ENCODE results near the gene RREB1. TPM values are rescaled to one million over a fixed set of nuclear protein-coding genes. Genes with fewer than 3 reads are reported as not detected.

Gene RREB1
- total and polyA plus RNA-seq, 2 donors (not counting 3 experiments of a cell fraction or from before 2014, with no cell fraction given) = 3.7 to 33.0 TPM

GRCh38 chr6:7172649-7173048 is 64.9 kb downstream of the RREB1 start:
- BruUV-seq (replicated peaks) = no TSS peak
- peak overlapping the region; percentile 17 for H2AFZ ChIP-seq (ENCODE audit: low read depth, low read length)
- H3K4me2 ChIP-seq (ENCODE audit: insufficient read depth, low read length) = peak overlapping the region; percentile 38
- intact Hi-C loops (cut with micrococcal nuclease) = no loop called here
- TF ChIP-seq FOS (IDR thresholded peaks at IDR 0.05; ENCODE audit: borderline replicate concordance, insufficient read depth, low read length) (no peak), POLR2AphosphoS5 (IDR thresholded peaks at IDR 0.05; ENCODE audit: insufficient read depth, low read depth, low read length) (peak; percentile 61), MAX (IDR thresholded peaks at IDR 0.05; ENCODE audit: insufficient read depth, insufficient read length) (no peak), EZH2 (IDR thresholded peaks at IDR 0.05; ENCODE audit: borderline replicate concordance, low read depth, low read length, severe bottlenecking) (no peak), GATA2 (IDR thresholded peaks at IDR 0.05; ENCODE audit: insufficient read depth, insufficient read length, low read depth, low read length) (no peak), JUN (IDR thresholded peaks at IDR 0.05; ENCODE audit: borderline replicate concordance, insufficient read depth, insufficient read length, low read depth) (no peak), POLR2A (IDR thresholded peaks at IDR 0.05; ENCODE audit: low read depth, low read length) (no peak), MYC (IDR thresholded peaks at IDR 0.05; ENCODE audit: low read depth, low read length) (no peak)
- peaks cover 0 to 2% of the 10 kb centered on the region in 2 experiments for H3K36me3 ChIP-seq (ENCODE audit: control insufficient read depth in 2 of 2, extremely low read depth in 1 of 2, insufficient read depth in 2 of 2, low read length in 2 of 2)
- dilution Hi-C loops (cut with MboI; ENCODE audit: extremely low pct_ligation_motif_present, low sequenced_read_pairs) = no loop called here
- no peaks in the 10 kb centered on the region for H3K27me3 ChIP-seq (ENCODE audit: control insufficient read depth in 2 of 2, insufficient read depth in 2 of 2, low read length in 2 of 2)
- no peaks in the 10 kb centered on the region for H3K9me3 ChIP-seq (replicated peaks; ENCODE audit: control insufficient read depth, insufficient read depth, low read length)
- H3K27ac ChIP-seq (ENCODE audit: insufficient read depth, low read depth, low read length) = peak overlapping the region; percentile 46
- no peaks in the 10 kb centered on the region for H3K9me1 ChIP-seq (replicated peaks; ENCODE audit: control insufficient read depth, extremely low read depth, insufficient read depth, low read length)
- FAIRE-seq = peak; percentile 77
- POLR2A ChIA-PET = no interaction called here
- CTCF ChIA-PET = interaction anchor here (0.8 to 1.5 kb wide), 4 partner anchors 9 to 496 kb away, joined by 3 to 4 read pairs (median 3); no protein-coding TSS in a partner anchor
- H3K79me2 ChIP-seq (ENCODE audit: control insufficient read depth, insufficient read depth, low read length) = peaks cover 60% of the 10 kb centered on the region
- no peaks in the 10 kb centered on the region for H4K20me1 ChIP-seq (replicated peaks; ENCODE audit: control insufficient read depth, extremely low read depth, insufficient read depth, low read length)
- H3K4me1 ChIP-seq (ENCODE audit: control insufficient read depth, extremely low read depth, insufficient read depth, low read length) = peaks cover 21% of the 10 kb centered on the region
- no peak overlapping the region for H3K9ac ChIP-seq (replicated peaks; ENCODE audit: extremely low read depth, insufficient read depth, low read length)
- no peak overlapping the region for H3K4me3 ChIP-seq (replicated peaks in 1 of 3; ENCODE audit: insufficient read depth in 1 of 3, low read depth in 1 of 3, low read length in 3 of 3)
- DNase-seq (ENCODE audit: low read depth, low spot score) = peak; percentile 64

Measured in endothelial cell of umbilical vein (primary cell).